Body of pancreas (tissue), 4 donors: ENCODE data around the gene FAM216A.

Source experiments
- CTCF ChIP-seq, 7 experiments: fragments of 450-650 bp in 4 of 7; fragments of 200-600 bp in 3 of 7; sonication (generic) in 3 of 7; IDR thresholded peaks; one replicate each; pipeline ENCODE4 v1.5.1; 2016 to 2019; ENCODE audit warnings: antibody characterized with exemption in 7 of 7
- POLR2A ChIP-seq, 3 donors: fragments of 450-650 bp; IDR thresholded peaks; one replicate each; pipeline ENCODE4 v1.6.1; 2016; ENCODE audit warnings: antibody characterized with exemption in 3 of 3, mild to moderate bottlenecking in 2 of 3

GRCh38 chr12:110467847-110468213 is 815 bp upstream of the FAM216A start:
- no peak for TF ChIP-seq CTCF (IDR thresholded peaks at IDR 0.05)
- TF ChIP-seq POLR2A (IDR thresholded peaks at IDR 0.05) = peak; percentile 78 to 96 (median 96)
